Measurements from ENCODE around the gene PSENEN. TPM values are rescaled to one million over a fixed set of nuclear protein-coding genes. Genes with fewer than 3 reads are reported as not detected.

Gene PSENEN
- total and polyA plus RNA-seq, 9 of the 15 experiments (the other 6 are each of a cell fraction or from before 2014, with no cell fraction given), result 34.5 to 299 (median 61.1) TPM

GRCh38 chr19:35757231-35757748 is 11.8 kb downstream of the PSENEN start (continued):
- TF ChIP-seq ELK1 (CRISPR knock-in tag; IDR thresholded peaks at IDR 0.05), result no peak
- TF ChIP-seq SMARCC2 (IDR thresholded peaks at IDR 0.05; ENCODE audit: low read depth), result no peak
- no peak for TF ChIP-seq GTF2F1 (IDR thresholded peaks at IDR 0.05; ENCODE audit: low read depth, low read length)
- TF ChIP-seq ZZZ3 (IDR thresholded peaks at IDR 0.05), result peak; percentile 74
- no peak for TF ChIP-seq ID3 (CRISPR knock-in tag; IDR thresholded peaks at IDR 0.05)
- TF ChIP-seq ID3 (tag; IDR thresholded peaks at IDR 0.05), result no peak
- TF ChIP-seq, protein P1, sequence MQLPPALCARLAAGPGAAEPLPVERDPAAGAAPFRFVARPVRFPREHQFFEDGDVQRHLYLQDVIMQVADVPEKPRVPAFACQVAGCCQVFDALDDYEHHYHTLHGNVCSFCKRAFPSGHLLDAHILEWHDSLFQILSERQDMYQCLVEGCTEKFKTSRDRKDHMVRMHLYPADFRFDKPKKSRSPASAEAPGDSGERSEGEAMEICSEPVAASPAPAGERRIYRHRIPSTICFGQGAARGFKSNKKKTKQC (CRISPR knock-in tag; IDR thresholded peaks at IDR 0.05), result 0 out of 2 replicates have a peak, but pooled peaks have one; percentile 41
- no peak for TF ChIP-seq HDAC6 (IDR thresholded peaks at IDR 0.05; ENCODE audit: low read depth, low read length)
- TF ChIP-seq TRIM28 (IDR thresholded peaks at IDR 0.05), result no peak
- peak; percentile 18 for TF ChIP-seq POLR2B (IDR thresholded peaks at IDR 0.05; ENCODE audit: low read depth, partially characterized antibody)
- peak; percentile 9; the same call in 1 of the 2 replicates for TF ChIP-seq CBFA2T3 (IDR thresholded peaks at IDR 0.05)
- TF ChIP-seq, protein P2, sequence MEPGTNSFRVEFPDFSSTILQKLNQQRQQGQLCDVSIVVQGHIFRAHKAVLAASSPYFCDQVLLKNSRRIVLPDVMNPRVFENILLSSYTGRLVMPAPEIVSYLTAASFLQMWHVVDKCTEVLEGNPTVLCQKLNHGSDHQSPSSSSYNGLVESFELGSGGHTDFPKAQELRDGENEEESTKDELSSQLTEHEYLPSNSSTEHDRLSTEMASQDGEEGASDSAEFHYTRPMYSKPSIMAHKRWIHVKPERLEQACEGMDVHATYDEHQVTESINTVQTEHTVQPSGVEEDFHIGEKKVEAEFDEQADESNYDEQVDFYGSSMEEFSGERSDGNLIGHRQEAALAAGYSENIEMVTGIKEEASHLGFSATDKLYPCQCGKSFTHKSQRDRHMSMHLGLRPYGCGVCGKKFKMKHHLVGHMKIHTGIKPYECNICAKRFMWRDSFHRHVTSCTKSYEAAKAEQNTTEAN (CRISPR knock-in tag; IDR thresholded peaks at IDR 0.05), result no peak
- 0 out of 2 replicates have a peak, but pooled peaks have one; percentile 44 for TF ChIP-seq SMAD4 (CRISPR knock-in tag; conservative IDR thresholded peaks at IDR 0.05)
- peak; percentile 40; the same call in 1 of the 2 replicates for TF ChIP-seq MEF2A (IDR thresholded peaks at IDR 0.05; ENCODE audit: control insufficient read depth, low read depth, low read length)
- no peak for TF ChIP-seq WHSC1 (IDR thresholded peaks at IDR 0.05; ENCODE audit: low read length)
- peak; percentile 59; the same call in 1 of the 2 replicates for TF ChIP-seq ZKSCAN8 (CRISPR knock-in tag; IDR thresholded peaks at IDR 0.05)
- no peak for TF ChIP-seq ZNF316 (IDR thresholded peaks at IDR 0.05)
- peak; percentile 33 for TF ChIP-seq TAF9B (IDR thresholded peaks at IDR 0.05; ENCODE audit: partially characterized antibody)
- TF ChIP-seq, protein P3, sequence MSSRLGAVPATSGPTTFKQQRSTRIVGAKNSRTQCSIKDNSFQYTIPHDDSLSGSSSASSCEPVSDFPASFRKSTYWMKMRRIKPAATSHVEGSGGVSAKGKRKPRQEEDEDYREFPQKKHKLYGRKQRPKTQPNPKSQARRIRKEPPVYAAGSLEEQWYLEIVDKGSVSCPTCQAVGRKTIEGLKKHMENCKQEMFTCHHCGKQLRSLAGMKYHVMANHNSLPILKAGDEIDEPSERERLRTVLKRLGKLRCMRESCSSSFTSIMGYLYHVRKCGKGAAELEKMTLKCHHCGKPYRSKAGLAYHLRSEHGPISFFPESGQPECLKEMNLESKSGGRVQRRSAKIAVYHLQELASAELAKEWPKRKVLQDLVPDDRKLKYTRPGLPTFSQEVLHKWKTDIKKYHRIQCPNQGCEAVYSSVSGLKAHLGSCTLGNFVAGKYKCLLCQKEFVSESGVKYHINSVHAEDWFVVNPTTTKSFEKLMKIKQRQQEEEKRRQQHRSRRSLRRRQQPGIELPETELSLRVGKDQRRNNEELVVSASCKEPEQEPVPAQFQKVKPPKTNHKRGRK (tag; IDR thresholded peaks at IDR 0.05), result no peak
- no peak for TF ChIP-seq NCOA6 (IDR thresholded peaks at IDR 0.05)
- TF ChIP-seq CSDE1 (IDR thresholded peaks at IDR 0.05), result no peak
- peak; percentile 74 for TF ChIP-seq ZFX (CRISPR knock-in tag; IDR thresholded peaks at IDR 0.05)
- no peak for TF ChIP-seq NBN (IDR thresholded peaks at IDR 0.05; ENCODE audit: low read depth)
- no peak for TF ChIP-seq SIRT6 (IDR thresholded peaks at IDR 0.05; ENCODE audit: low read depth, low read length)
- no peak for TF ChIP-seq KLF6 (CRISPR knock-in tag; IDR thresholded peaks at IDR 0.05; ENCODE audit: borderline replicate concordance)
- peak; percentile 90 for TF ChIP-seq CEBPG (CRISPR knock-in tag; IDR thresholded peaks at IDR 0.05)
- TF ChIP-seq CEBPG (tag; conservative IDR thresholded peaks at IDR 0.05 in 1 of 2, IDR thresholded peaks at IDR 0.05 in 1 of 2), result peak; percentile 54 to 63; a peak in 2 of 4 replicates
